Occipital lobe (tissue), 2 donors: ENCODE measurements around the gene FERMT3. TPM values are rescaled to one million over a fixed set of nuclear protein-coding genes. Genes with fewer than 3 reads are reported as not detected.

Experiments used
- DNase-seq: peaks from one replicate; lab custom pipeline; 2025; lab: John Stamatoyannopoulos, UW
- total RNA-seq: library from RNA; depleted of rRNA; stranded (reverse); fragments of >200 nt; gene quantifications from one replicate; pipeline ENCODE4 v1.2.3, GENCODE V29; 2014

Gene FERMT3
- total RNA-seq, 1 donor from 2014 or later: 1.6 TPM

DNA sequence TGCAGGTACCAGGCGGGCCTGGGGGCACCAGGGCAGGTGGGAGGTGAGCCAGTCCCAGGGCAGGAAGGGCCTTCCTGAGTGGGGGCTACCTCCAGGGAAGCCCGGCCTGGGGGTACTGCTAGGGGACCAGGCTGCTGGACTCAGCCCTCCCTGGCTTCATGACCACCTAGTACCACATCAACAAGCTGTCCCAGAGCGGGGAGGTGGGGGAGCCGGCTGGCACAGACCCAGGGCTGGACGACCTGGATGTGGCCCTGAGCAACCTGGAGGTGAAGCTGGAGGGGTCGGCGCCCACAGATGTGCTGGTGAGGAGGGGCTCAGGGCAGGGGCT, 12.8 kb downstream of the FERMT3 start:
- no peak for DNase-seq

DNA sequence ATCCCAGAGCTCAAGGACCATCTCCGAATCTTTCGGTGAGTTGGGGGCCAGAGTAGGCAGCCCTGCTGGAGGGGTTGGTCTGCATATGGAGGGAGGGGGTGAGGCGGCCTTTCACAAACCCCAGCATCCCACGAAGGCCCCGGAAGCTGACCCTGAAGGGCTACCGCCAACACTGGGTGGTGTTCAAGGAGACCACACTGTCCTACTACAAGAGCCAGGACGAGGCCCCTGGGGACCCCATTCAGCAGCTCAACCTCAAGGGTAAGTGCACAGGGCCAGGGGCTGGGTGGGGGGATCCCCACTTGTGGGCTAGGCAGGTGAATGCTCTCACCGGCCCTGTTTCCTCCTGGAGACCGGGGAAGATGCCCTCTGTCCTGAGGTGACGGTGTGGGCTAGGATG, 13.2 kb downstream of the FERMT3 start:
- no peak for DNase-seq

DNA sequence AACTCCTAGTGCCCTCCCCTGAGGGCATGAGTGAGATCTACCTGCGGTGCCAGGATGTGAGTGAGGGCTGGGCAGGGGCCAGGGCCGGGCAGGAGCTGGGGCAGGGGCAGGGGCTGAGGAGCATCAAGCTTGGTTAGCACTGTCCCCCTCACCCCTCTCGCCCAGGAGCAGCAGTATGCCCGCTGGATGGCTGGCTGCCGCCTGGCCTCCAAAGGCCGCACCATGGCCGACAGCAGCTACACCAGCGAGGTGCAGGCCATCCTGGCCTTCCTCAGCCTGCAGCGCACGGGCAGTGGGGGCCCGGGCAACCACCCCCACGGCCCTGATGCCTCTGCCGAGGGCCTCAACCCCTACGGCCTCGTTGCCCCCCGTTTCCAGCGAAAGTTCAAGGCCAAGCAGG, 13.8 kb downstream of the FERMT3 start:
- DNase-seq: no peak

DNA sequence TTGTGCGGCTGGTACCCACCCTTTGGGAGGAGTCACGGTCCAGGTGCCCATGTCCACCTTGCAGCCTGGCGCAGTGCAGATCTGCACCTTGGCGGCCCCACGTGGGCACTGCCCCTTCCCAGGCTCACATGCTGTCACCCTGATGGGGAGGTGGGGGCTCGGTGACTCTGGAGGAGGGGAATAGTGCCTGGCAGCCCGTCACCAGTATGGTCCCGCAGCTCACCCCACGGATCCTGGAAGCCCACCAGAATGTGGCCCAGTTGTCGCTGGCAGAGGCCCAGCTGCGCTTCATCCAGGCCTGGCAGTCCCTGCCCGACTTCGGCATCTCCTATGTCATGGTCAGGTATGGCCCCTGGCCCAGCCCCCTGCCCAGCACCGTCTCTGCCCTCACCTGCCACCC, 14.3 kb downstream of the FERMT3 start:
- DNase-seq: no peak

DNA sequence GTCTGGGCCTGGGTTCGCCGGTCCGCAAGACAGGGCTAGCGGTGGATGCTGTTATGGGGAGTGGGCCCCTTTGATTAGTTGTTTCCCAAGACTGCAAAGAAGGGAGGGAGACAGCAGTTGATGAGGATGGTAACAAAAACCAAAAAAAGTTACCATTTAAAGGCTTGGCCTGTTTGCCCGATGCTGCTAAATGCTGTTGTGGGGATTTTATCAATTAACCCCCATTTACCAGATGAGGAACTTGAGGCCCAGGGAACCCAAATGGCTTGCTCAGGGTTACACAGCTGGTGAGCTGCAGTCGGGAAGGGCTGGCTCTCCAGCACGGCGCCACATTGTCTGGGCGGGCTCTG, 16.1 kb downstream of the FERMT3 start:
- no peak for DNase-seq

DNA sequence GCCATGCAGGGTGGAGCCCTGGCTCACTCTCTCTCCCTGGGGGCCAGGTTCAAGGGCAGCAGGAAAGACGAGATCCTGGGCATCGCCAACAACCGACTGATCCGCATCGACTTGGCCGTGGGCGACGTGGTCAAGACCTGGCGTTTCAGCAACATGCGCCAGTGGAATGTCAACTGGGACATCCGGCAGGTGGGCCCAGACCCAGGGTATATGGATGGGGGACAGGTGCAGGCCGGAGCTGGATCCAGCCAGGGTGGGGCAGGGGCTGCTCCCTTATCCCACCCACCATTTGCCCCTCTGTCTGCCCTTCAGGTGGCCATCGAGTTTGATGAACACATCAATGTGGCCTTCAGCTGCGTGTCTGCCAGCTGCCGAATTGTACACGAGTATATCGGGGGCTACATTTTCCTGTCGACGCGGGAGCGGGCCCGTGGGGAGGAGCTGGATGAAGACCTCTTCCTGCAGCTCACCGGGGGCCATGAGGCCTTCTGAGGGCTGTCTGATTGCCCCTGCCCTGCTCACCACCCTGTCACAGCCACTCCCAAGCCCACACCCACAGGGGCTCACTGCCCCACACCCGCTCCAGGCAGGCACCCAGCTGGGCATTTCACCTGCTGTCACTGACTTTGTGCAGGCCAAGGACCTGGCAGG, 16.6 kb downstream of the FERMT3 start:
- DNase-seq: no peak

DNA sequence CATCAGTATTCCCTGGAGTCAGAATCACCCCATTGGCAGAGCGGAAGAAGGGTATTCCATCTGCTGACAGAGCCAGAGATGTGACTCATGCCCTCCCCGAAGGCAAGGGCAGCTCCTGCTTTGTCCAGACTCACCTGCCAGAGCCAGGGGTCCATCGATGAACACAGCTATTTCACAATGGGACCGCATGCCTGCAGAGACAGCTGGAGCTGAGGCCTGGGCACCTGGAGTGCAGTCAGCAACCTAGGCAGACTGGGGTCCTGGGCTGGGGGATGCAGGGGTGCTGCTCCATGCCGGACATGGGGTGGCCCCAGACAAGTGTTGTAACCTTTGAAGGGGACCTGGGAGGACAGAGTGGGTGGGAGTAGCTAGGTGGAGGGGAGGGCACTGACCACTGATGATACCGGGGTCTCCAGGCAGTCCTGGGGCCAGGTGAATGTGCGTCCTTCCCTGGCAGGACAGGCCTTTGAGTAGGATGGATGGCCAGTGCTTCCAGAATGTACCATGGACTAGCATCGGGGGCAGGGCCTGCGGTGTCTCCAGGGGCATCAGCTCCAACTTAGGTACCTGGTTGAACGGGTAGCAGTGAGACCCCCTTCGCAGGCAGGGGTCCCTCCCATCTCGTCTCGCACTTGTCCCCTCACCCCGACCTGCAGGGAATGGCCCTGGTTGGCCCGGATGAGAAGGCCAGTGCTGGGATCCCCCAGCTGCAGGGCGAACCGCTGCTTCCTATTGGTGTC, 17.8 kb downstream of the FERMT3 start:
- DNase-seq: no peak

DNA sequence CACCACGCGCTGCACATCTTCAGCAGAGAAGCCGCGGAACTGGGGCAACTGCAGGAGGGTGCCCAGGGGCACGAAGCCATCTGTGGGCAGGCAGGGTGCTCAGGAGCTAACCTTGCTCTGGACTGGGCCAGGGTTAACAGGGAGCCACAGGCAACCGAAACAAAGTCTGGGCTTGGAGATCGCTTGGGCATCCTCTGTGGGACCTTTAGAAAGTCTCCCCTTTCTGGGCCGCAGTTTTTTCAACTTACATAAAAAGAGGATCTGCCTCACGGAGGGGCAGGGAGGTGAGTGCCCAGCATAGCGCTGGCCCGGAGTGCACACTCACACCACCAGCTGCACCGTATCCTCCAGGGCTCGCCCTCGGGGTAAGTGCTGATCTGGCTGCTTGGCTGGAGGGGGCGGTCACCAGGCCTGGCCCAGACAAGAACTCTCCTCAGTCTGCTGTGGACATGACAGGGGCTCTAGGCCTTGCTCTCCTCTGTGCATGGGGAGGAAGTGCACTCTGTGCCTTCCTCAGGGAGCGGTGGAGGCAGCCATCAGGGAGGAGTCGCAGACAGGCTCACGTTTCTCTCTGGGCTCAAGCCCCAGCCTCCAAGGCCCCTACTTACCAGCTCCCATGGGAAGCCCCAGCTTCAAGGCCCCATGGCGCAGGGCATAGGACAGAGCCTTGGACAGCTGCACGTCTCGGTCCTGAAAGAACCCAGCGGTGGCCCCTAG, 18.5 kb downstream of the FERMT3 start:
- DNase-seq: no peak

DNA sequence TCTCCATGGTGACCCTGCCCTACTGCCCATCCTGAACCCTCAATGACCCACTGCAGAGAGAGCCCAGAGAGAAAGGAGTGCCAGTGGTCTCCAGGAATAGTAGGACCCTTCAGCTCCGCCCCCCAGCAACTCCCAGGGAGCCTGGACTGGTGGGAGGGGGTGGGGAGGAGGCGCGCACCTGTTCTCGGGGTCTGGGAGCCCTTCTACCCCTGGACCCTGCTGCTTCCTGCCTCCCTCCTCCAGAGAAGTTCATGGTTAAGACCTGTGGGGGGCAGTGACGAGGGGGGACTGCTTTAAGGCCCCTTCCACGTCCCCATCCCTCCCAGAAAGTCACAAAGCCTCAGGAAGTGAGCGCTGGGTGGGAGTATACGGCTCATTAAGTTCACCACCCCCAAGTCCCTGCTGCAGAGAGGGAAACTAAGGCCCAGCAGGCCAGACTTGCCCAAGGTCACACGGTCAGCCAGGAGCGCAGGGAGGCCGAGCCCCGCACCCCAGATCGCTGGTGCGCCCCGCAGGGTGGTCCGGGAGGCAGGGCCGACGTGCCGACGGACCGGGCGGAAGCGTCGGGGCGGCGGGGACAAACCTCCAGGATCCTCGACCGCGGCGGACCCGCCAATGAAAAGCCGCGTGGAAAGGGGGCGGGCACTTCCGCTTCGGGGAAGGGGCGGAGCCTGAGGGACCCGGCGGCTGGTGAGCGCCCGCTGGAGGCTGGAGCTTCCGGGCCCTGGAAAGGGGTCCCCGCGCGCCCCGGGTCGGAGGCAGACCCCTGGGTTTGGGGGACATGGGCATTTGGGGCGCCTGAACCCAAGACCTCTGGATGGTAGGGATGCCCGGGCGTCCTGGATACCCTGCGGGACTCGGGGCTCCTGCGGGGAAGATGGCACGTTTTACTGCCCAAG, 19.3 kb downstream of the FERMT3 start, which contains the start of the genes NUDT22 and TRPT1:
Gene NUDT22 (plus strand): TSS at position 667 of the 899 bp plus-strand sequence. CDS start 379 bp downstream, outside the sequence.
Gene TRPT1 (minus strand): TSS at position 579 of the 899 bp plus-strand sequence. CDS start 326 bp downstream, at position 253.
- peak; percentile 85 for DNase-seq

DNA sequence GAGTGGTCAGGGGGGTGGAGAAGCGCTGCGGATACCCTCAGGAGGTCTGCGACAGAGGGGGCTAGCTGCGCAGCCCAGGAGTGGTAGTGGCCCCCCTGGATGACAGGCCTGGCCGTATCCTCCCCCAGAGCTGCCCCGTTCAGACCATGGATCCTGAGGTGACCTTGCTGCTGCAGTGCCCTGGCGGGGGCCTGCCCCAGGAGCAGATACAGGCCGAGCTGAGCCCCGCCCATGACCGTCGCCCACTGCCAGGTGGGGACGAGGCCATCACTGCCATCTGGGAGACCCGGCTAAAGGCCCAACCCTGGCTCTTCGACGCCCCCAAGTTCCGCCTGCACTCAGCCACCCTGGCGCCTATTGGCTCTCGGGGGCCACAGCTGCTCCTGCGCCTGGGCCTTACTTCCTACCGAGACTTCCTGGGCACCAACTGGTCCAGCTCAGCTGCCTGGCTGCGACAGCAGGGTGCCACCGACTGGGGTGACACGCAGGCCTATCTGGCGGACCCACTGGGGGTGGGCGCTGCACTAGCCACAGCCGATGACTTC, 20.1 kb downstream of the FERMT3 start:
- no peak for DNase-seq

DNA sequence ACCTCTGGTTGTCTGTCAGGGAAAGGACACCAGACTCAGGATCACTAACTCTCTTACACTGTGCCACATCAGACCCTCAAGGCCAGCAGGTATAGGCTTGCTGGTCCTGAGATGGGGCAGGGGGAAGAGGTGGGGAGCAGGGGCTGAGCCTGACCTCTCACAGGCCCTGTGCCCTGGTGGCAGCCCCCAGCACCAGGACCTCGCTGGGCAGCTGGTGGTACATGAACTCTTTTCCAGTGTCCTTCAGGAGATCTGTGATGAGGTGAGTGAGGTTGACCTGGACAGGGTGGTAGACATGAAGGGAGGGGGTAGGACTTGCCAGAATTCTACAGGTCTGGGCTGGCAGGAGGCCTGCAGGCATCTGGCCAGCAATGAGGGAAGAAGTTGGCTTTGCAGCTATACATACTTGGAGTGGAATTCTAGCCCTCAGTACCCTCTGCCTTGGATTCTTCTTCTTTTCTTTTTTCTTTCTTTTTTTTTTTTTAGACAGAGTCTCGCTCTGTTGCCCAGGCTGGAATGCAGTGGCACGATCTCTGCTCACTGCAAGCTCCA, 21.0 kb downstream of the FERMT3 start:
- DNase-seq: no peak

DNA sequence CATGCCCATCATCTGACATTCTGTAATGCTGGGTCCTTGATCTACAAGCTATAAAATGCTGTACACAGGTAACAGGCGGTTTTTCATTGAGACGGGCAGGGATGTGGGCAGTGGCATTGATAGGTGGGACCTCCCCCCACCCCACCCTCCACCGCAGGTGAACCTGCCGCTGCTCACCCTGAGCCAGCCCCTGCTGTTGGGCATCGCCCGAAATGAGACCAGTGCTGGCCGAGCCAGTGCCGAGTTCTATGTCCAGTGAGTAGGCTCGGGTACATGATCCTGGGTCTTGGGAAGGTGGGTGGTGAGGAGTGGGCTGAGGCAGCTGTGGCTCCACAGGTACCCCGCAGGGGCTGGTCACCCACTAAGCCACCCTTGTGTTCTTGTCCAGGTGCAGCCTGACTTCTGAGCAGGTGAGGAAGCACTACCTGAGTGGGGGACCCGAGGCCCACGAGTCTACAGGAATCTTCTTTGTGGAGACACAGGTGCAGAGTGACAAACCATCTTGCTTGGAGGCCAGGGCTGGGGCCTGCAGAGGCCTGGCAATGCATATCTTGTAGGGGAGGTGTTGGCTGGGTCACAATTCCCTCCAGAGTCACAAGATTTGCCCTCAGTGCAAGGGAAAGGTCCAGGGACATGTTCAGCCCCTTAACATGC, 22.7 kb downstream of the FERMT3 start:
- no peak for DNase-seq

DNA sequence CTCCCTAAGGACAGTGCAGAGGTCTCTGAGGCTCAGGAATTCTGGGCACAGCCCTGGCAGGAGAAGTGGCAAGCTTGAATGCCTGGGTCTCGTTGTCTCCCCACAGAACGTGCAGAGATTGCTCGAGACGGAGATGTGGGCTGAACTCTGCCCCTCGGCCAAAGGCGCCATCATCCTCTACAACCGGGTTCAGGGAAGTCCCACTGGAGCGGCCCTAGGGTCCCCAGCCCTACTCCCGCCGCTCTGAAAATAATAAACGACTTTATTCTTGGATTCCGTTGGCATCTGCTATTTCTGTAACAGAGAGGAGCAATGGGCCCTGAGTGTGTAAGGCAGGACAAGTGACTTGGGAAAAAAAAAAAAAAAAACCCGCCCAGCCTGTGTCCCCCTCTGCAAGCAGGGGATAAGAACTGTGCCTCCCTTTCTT, 23.2 kb downstream of the FERMT3 start:
- no peak for DNase-seq

DNA sequence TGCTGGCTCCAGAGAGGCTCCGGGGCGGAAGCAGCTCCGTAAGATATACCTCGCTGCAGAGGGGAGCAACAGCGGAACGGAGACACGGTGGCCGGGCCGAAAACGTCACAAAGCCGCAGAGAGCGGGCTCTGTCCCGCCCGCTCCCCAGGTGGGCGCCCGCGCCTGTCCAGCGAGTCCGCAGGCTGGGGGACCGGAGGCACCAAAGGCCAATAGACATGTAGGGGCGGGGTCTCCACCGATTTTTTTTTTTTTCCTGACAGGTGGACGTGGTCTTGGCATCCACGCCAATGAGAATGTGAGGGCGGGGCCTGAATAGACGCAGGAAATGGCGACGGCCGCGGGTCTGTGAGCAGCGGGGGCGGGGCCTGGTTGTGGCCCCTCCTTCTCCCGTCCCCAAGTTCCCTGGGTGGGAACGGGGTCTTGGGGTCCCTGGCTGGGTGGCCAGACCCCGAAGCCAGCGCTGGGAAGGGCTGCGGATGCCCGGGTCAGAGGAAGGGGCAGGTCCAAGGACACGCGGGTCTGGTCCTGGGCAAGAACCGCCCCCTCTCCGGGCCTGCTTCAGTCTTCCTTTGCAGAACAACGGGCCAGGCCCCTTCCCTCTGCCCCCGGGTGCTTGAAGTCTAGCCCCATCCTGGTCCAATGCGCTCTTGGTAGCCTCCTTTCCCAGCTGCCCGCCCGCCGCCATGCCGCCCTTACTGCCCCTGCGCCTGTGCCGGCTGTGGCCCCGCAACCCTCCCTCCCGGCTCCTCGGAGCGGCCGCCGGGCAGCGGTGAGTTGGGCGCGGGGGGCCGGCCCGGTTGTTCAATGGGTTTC, 23.9 kb downstream of the FERMT3 start, which contains the start of gene DNAJC4:
Gene DNAJC4 (plus strand): TSS at position 378 of the 814 bp plus-strand sequence. CDS start 307 bp downstream, at position 685.
- peak; percentile 87 for DNase-seq

DNA sequence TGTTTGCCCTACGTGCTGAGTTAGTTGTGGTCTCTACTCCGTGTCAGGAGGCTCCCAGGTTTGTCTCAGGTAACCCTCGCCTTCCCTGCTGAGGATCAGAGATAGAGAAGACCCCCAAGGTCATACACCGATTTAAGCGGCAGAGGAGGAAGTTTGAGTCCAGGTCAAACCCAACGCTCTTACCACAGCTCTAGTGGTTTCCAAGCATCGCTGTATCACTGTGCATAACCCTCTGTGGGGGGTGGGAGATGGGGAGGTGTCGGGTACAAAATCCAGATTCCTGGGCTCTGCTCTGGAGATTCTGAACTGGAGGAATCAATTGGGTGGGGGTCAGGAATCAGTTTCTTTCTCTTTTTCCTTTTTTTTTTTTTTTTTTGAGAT, 24.5 kb downstream of the FERMT3 start:
- no peak for DNase-seq

DNA sequence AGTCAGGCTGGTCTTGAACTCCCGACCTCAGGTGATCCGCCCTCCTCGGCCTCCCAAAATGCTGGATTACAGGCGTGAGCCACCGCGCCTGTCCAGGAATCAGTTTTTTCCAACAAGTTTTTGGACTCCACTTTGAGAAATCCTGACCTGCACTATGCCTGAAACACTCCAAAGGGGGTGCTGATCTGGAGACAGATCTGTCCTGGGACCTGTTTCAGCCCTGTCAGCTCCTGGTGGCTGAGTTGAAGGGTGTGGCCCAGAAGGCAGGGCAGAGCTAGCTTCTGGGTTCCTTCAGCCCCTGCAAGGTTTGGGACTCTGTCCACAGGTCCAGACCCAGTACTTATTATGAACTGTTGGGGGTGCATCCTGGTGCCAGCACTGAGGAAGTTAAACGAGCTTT, 25.0 kb downstream of the FERMT3 start:
- DNase-seq: no peak

DNA sequence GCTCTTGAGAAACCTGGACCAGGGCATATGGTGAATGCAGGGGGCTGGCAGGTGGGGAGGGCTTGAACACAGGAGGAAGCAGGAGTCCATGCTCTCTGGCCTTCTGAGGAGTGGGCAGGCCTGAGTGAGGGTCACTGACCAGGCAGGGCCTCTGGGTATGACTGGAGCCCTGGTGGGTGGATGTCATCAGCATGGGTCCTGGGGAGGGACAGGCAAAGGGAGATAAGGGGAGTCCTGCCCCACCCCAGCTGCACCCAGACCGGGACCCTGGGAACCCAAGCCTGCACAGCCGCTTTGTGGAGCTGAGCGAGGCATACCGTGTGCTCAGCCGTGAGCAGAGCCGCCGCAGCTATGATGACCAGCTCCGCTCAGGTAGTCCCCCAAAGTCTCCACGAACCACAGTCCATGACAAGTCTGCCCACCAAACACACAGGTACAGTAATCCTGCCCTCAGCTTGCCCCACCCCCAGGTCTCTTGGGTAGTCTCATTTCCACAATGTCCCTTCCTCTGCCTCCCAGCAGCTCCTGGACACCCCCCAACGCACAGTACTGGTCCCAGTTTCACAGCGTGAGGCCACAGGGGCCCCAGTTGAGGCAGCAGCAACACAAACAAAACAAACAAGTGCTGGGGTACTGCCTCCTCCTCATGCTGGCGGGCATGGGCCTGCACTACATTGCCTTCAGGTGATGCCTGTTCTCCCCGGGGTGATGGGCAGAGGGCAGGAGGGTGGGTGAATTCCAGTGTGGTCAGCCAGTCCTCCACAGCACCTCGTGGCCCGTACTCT, 25.9 kb downstream of the FERMT3 start:
- no peak for DNase-seq

DNA sequence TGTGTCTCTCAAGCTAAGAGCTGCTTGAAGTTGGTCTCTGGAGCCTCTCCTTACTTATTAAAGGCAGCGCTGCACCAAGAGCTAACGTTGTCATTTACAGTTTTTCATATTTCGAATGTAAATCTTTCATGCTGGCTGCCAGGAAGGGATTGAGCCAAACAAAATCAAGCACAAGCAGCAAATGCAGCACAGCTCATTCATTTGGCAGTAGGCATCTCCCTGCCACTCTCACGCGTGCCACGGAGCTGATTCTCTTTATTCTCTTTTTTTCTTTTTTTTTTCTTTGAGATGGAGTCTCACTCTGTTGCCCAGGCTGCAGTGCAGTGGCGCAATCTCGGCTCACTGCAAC, 26.4 kb downstream of the FERMT3 start:
- DNase-seq: no peak
